ENCODE measurements around the gene TP53INP2. TPM values are rescaled to one million over a fixed set of nuclear protein-coding genes. Genes with fewer than 3 reads are reported as not detected.

The TP53INP2 gene
- total and polyA plus RNA-seq, 9 of the 15 experiments (the other 6 are each of a cell fraction or from before 2014, with no cell fraction given) = 0.43 to 5.0 (median 1.3) TPM

GRCh38 chr20:34689486-34689885, 14.7 kb upstream of the TP53INP2 start (continued):
- TF ChIP-seq E2F6 (IDR thresholded peaks at IDR 0.05; ENCODE audit: borderline replicate concordance in 1 of 2, extremely low read depth in 1 of 2, insufficient read depth in 1 of 2, insufficient read length in 1 of 2, low read depth in 1 of 2, low read length in 1 of 2, poor library complexity in 1 of 2, severe bottlenecking in 1 of 2) (no peak), ZFX (CRISPR knock-in tag; IDR thresholded peaks at IDR 0.05) (peak; percentile 38; the same call in 1 of the 2 replicates), NCOA2 (IDR thresholded peaks at IDR 0.05; ENCODE audit: partially characterized antibody in 2 of 2) (no peak), KLF6 (CRISPR knock-in tag; IDR thresholded peaks at IDR 0.05; ENCODE audit: borderline replicate concordance) (no peak), MEIS2 (IDR thresholded peaks at IDR 0.05; ENCODE audit: partially characterized antibody) (no peak), ZNF324 (CRISPR knock-in tag; IDR thresholded peaks at IDR 0.05) (no peak), CBX5 (IDR thresholded peaks at IDR 0.05; ENCODE audit: borderline replicate concordance, low read depth) (no peak), NR2C1 (IDR thresholded peaks at IDR 0.05) (no peak), NR2C1 (tag; IDR thresholded peaks at IDR 0.05) (peak; percentile 28; the same call in 1 of the 2 replicates), E2F3 (CRISPR knock-in tag; IDR thresholded peaks at IDR 0.05) (no peak), SNIP1 (IDR thresholded peaks at IDR 0.05; ENCODE audit: low read depth) (no peak), NFATC3 (IDR thresholded peaks at IDR 0.05) (no peak), DMBX1 (CRISPR knock-in tag; IDR thresholded peaks at IDR 0.05; ENCODE audit: borderline replicate concordance) (no peak), JUNB (CRISPR knock-in tag; conservative IDR thresholded peaks at IDR 0.05) (no peak), U2AF2 (optimal IDR thresholded peaks at IDR 0.05; ENCODE audit: low read depth, low read length) (no peak), TFAP4 (CRISPR knock-in tag; IDR thresholded peaks at IDR 0.05; ENCODE audit: borderline replicate concordance) (no peak)
- TF ChIP-seq, protein P1, sequence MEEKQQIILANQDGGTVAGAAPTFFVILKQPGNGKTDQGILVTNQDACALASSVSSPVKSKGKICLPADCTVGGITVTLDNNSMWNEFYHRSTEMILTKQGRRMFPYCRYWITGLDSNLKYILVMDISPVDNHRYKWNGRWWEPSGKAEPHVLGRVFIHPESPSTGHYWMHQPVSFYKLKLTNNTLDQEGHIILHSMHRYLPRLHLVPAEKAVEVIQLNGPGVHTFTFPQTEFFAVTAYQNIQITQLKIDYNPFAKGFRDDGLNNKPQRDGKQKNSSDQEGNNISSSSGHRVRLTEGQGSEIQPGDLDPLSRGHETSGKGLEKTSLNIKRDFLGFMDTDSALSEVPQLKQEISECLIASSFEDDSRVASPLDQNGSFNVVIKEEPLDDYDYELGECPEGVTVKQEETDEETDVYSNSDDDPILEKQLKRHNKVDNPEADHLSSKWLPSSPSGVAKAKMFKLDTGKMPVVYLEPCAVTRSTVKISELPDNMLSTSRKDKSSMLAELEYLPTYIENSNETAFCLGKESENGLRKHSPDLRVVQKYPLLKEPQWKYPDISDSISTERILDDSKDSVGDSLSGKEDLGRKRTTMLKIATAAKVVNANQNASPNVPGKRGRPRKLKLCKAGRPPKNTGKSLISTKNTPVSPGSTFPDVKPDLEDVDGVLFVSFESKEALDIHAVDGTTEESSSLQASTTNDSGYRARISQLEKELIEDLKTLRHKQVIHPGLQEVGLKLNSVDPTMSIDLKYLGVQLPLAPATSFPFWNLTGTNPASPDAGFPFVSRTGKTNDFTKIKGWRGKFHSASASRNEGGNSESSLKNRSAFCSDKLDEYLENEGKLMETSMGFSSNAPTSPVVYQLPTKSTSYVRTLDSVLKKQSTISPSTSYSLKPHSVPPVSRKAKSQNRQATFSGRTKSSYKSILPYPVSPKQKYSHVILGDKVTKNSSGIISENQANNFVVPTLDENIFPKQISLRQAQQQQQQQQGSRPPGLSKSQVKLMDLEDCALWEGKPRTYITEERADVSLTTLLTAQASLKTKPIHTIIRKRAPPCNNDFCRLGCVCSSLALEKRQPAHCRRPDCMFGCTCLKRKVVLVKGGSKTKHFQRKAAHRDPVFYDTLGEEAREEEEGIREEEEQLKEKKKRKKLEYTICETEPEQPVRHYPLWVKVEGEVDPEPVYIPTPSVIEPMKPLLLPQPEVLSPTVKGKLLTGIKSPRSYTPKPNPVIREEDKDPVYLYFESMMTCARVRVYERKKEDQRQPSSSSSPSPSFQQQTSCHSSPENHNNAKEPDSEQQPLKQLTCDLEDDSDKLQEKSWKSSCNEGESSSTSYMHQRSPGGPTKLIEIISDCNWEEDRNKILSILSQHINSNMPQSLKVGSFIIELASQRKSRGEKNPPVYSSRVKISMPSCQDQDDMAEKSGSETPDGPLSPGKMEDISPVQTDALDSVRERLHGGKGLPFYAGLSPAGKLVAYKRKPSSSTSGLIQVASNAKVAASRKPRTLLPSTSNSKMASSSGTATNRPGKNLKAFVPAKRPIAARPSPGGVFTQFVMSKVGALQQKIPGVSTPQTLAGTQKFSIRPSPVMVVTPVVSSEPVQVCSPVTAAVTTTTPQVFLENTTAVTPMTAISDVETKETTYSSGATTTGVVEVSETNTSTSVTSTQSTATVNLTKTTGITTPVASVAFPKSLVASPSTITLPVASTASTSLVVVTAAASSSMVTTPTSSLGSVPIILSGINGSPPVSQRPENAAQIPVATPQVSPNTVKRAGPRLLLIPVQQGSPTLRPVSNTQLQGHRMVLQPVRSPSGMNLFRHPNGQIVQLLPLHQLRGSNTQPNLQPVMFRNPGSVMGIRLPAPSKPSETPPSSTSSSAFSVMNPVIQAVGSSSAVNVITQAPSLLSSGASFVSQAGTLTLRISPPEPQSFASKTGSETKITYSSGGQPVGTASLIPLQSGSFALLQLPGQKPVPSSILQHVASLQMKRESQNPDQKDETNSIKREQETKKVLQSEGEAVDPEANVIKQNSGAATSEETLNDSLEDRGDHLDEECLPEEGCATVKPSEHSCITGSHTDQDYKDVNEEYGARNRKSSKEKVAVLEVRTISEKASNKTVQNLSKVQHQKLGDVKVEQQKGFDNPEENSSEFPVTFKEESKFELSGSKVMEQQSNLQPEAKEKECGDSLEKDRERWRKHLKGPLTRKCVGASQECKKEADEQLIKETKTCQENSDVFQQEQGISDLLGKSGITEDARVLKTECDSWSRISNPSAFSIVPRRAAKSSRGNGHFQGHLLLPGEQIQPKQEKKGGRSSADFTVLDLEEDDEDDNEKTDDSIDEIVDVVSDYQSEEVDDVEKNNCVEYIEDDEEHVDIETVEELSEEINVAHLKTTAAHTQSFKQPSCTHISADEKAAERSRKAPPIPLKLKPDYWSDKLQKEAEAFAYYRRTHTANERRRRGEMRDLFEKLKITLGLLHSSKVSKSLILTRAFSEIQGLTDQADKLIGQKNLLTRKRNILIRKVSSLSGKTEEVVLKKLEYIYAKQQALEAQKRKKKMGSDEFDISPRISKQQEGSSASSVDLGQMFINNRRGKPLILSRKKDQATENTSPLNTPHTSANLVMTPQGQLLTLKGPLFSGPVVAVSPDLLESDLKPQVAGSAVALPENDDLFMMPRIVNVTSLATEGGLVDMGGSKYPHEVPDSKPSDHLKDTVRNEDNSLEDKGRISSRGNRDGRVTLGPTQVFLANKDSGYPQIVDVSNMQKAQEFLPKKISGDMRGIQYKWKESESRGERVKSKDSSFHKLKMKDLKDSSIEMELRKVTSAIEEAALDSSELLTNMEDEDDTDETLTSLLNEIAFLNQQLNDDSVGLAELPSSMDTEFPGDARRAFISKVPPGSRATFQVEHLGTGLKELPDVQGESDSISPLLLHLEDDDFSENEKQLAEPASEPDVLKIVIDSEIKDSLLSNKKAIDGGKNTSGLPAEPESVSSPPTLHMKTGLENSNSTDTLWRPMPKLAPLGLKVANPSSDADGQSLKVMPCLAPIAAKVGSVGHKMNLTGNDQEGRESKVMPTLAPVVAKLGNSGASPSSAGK (IDR thresholded peaks at IDR 0.05) = no peak
